Measurements from ENCODE around the gene SAP130.

The SAP130 gene

DNA sequence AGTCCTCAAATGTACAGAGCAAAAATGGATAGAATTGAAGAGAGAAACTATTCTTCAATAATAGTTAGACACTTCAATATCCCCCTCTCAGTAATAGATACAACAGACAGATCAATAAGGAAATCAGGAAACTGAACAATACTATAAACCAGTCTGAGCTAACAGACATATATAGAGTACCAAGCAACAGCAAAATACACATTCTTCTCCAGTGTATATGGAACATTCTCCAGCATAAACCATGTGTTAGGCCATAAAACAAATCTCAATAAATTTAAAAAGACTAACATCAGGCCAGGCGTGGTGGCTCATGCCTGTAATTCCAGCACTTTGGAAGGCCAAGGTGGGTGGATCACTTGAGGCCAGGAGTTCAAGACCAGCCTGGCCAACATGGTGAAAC is 98.4 kb downstream of the SAP130 start:
- WGBS, 2 donors (ENCODE audit: extremely low coverage in 2 of 2, insufficient read length in 2 of 2, insufficient replicate concordance in 1 of 2), result no CpG with 5 or more reads among the region's 1 CpG
- Histone ChIP-seq H3K27me3 (ENCODE audit: control insufficient read depth in 3 of 3, insufficient read depth in 3 of 3, low read depth in 1 of 3, low read length in 3 of 3) (no peaks in the 10 kb centered on the region), H3K4me1 (ENCODE audit: control insufficient read depth in 2 of 2, insufficient read depth in 1 of 2, low read depth in 1 of 2, low read length in 2 of 2) (no peaks in the 10 kb centered on the region), H3K4me3 (ENCODE audit: low read length in 2 of 2) (no peak overlapping the region), H3K23ac (ENCODE audit: low read depth, low read length, poor library complexity) (no peak overlapping the region), H3K14ac (ENCODE audit: low read length) (no peak overlapping the region), H3K4ac (ENCODE audit: low read length) (no peak overlapping the region), H4K91ac (ENCODE audit: low read depth, low read length, poor library complexity) (no peak overlapping the region), H2BK15ac (ENCODE audit: low read length) (no peak overlapping the region), H2BK5ac (ENCODE audit: low read length) (no peak overlapping the region), H3K9ac (ENCODE audit: low read depth, low read length, poor library complexity) (no peak overlapping the region), H3K79me1 (ENCODE audit: low read depth, low read length) (no peaks in the 10 kb centered on the region), H2BK12ac (ENCODE audit: low read length) (no peak overlapping the region), H3K4me2 (ENCODE audit: insufficient read depth, low read length, poor library complexity, severe bottlenecking) (no peak overlapping the region), H4K8ac (ENCODE audit: low read depth, low read length) (no peak overlapping the region), H3K9me3 (replicated peaks in 1 of 2; ENCODE audit: control insufficient read depth in 2 of 2, insufficient read depth in 1 of 2, low read depth in 1 of 2, low read length in 2 of 2) (peaks cover 0 to 3% of the 10 kb centered on the region in 2 donors), H3K18ac (ENCODE audit: low read length) (no peak overlapping the region), H3K27ac (replicated peaks; ENCODE audit: low read length) (no peak overlapping the region), H3K36me3 (replicated peaks in 1 of 2; ENCODE audit: control insufficient read depth in 2 of 2, insufficient read depth in 2 of 2, low read length in 2 of 2) (no peaks in the 10 kb centered on the region), H2AFZ (ENCODE audit: low read length) (no peak overlapping the region), H2AK5ac (ENCODE audit: low read depth, low read length) (no peak overlapping the region), H2BK120ac (ENCODE audit: low read depth, low read length) (no peak overlapping the region)
- no peak for DNase-seq (ENCODE audit: low spot score)

DNA sequence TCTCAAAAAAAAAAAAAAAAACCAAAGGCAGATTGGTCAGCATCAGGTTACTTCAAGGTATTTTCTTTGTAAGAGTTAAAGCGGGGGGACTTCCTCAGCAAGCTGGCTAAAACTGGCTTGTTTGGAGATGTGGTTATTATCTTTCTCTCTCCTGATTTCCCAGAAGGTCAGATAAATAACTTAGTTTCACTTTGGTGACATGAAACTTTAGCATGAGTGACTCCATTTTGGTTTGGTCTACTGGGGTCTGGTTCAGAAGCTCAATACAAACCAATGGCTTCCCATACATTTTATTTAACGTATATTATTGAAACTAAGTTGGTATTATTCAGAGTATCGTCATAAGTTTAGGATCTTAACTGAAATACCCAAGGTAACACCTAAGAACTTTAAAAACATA is 100.5 kb downstream of the SAP130 start:
- no peaks in the 10 kb centered on the region for H3K36me3 ChIP-seq (replicated peaks in 1 of 2; ENCODE audit: control insufficient read depth in 2 of 2, insufficient read depth in 2 of 2, low read length in 2 of 2)
- H3K9me3 ChIP-seq (replicated peaks in 1 of 2; ENCODE audit: control insufficient read depth in 2 of 2, insufficient read depth in 1 of 2, low read depth in 1 of 2, low read length in 2 of 2), result peaks cover 0 to 3% of the 10 kb centered on the region in 2 donors
- H2BK12ac ChIP-seq (ENCODE audit: low read length), result no peak overlapping the region
- H3K18ac ChIP-seq (ENCODE audit: low read length), result no peak overlapping the region
- H3K4me3 ChIP-seq (ENCODE audit: low read length in 2 of 2), result no peak overlapping the region
- no peak overlapping the region for H4K8ac ChIP-seq (ENCODE audit: low read depth, low read length)
- H3K4me2 ChIP-seq (ENCODE audit: insufficient read depth, low read length, poor library complexity, severe bottlenecking), result no peak overlapping the region
- no peak overlapping the region for H3K4ac ChIP-seq (ENCODE audit: low read length)
- H3K27ac ChIP-seq (replicated peaks; ENCODE audit: low read length), result no peak overlapping the region
- no peak overlapping the region for H3K14ac ChIP-seq (ENCODE audit: low read length)
- no peaks in the 10 kb centered on the region for H3K4me1 ChIP-seq (ENCODE audit: control insufficient read depth in 2 of 2, insufficient read depth in 1 of 2, low read depth in 1 of 2, low read length in 2 of 2)
- no peak overlapping the region for H3K23ac ChIP-seq (ENCODE audit: low read depth, low read length, poor library complexity)
- H2AFZ ChIP-seq (ENCODE audit: low read length), result peak overlapping the region; percentile 79
- H2BK15ac ChIP-seq (ENCODE audit: low read length), result no peak overlapping the region
- H4K91ac ChIP-seq (ENCODE audit: low read depth, low read length, poor library complexity), result no peak overlapping the region
- no peak for DNase-seq (ENCODE audit: low spot score)
- no peak overlapping the region for H2BK120ac ChIP-seq (ENCODE audit: low read depth, low read length)
- no peak overlapping the region for H2AK5ac ChIP-seq (ENCODE audit: low read depth, low read length)
- H2BK5ac ChIP-seq (ENCODE audit: low read length), result no peak overlapping the region
- no peaks in the 10 kb centered on the region for H3K79me1 ChIP-seq (ENCODE audit: low read depth, low read length)
- H3K27me3 ChIP-seq (ENCODE audit: control insufficient read depth in 3 of 3, insufficient read depth in 3 of 3, low read depth in 1 of 3, low read length in 3 of 3), result no peaks in the 10 kb centered on the region
- no CpG with 5 or more reads among the region's 3 CpGs for WGBS, 2 donors (ENCODE audit: extremely low coverage in 2 of 2, insufficient read length in 2 of 2, insufficient replicate concordance in 1 of 2)
- no peak overlapping the region for H3K9ac ChIP-seq (ENCODE audit: low read depth, low read length, poor library complexity)

DNA sequence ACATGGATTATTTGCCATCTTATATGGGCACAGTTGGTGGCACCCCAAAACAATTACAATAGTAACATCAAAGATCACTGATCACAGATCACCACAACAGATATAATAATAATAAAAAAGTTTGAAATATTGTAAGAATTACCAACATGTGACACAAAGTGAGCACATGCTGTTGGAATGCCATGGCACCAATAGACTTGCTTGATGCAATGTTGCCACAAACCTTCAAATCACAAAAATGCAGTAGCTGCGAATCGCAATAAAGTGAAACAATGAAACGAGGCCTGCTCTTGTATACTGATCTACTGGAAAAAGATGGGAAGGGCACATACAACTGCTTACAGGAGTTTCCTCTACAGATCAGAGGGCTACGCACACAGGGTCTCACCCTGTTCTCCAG is 109.9 kb downstream of the SAP130 start:
- Histone ChIP-seq H2BK120ac (ENCODE audit: low read depth, low read length) (no peak overlapping the region), H2BK5ac (ENCODE audit: low read length) (no peak overlapping the region), H3K79me1 (ENCODE audit: low read depth, low read length) (no peaks in the 10 kb centered on the region), H3K9ac (ENCODE audit: low read depth, low read length, poor library complexity) (no peak overlapping the region), H3K14ac (ENCODE audit: low read length) (no peak overlapping the region), H2BK15ac (ENCODE audit: low read length) (no peak overlapping the region), H3K27ac (replicated peaks; ENCODE audit: low read length) (no peak overlapping the region), H4K8ac (ENCODE audit: low read depth, low read length) (no peak overlapping the region), H2BK12ac (ENCODE audit: low read length) (no peak overlapping the region), H3K4me2 (ENCODE audit: insufficient read depth, low read length, poor library complexity, severe bottlenecking) (no peak overlapping the region), H4K91ac (ENCODE audit: low read depth, low read length, poor library complexity) (no peak overlapping the region), H2AK5ac (ENCODE audit: low read depth, low read length) (no peak overlapping the region), H3K36me3 (replicated peaks in 1 of 2; ENCODE audit: control insufficient read depth in 2 of 2, insufficient read depth in 2 of 2, low read length in 2 of 2) (no peaks in the 10 kb centered on the region), H3K18ac (ENCODE audit: low read length) (no peak overlapping the region), H3K9me3 (replicated peaks in 1 of 2; ENCODE audit: control insufficient read depth in 2 of 2, insufficient read depth in 1 of 2, low read depth in 1 of 2, low read length in 2 of 2) (no peaks in the 10 kb centered on the region), H3K4ac (ENCODE audit: low read length) (no peak overlapping the region), H2AFZ (ENCODE audit: low read length) (no peak overlapping the region), H3K27me3 (ENCODE audit: control insufficient read depth in 3 of 3, insufficient read depth in 3 of 3, low read depth in 1 of 3, low read length in 3 of 3) (no peaks in the 10 kb centered on the region), H3K4me1 (ENCODE audit: control insufficient read depth in 2 of 2, insufficient read depth in 1 of 2, low read depth in 1 of 2, low read length in 2 of 2) (no peaks in the 10 kb centered on the region), H3K4me3 (ENCODE audit: low read length in 2 of 2) (no peak overlapping the region), H3K23ac (ENCODE audit: low read depth, low read length, poor library complexity) (no peak overlapping the region)
- no CpG with 5 or more reads among the region's 4 CpGs for WGBS, 2 donors (ENCODE audit: extremely low coverage in 2 of 2, insufficient read length in 2 of 2, insufficient replicate concordance in 1 of 2)
- DNase-seq (ENCODE audit: low spot score), result no peak

DNA sequence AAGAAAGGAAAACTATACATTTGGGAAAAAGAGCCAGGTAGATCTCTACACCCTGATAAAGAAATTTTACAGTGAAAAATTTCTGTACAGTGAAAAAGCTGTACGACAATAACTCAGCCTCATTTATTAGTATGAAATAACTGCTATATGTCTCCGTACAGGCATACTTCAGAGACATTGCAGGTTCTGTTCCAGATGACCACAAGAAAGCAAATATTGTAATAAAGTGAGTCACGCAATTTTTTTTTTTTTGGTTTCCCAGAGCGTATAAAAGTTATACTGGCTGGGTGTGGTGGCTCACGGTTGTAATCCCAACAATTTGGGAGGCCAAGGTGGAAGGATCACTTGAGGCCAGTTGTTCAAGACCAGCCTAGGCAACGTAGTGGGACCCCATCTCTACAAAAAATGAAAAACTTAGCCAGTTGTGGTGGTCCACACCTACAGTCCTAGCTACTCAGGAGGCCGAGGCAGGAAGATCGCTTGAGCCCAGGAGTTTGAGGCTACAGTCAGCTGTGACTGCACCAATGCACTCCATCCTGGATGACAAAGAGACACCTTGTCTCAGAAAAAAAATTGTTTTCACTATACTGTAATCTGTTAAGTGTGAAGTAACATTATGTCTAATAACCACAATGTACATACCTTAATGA is 113.9 kb downstream of the SAP130 start:
- Histone ChIP-seq H3K14ac (ENCODE audit: low read length) (no peak overlapping the region), H4K8ac (ENCODE audit: low read depth, low read length) (no peak overlapping the region), H3K36me3 (replicated peaks in 1 of 2; ENCODE audit: control insufficient read depth in 2 of 2, insufficient read depth in 2 of 2, low read length in 2 of 2) (no peaks in the 10 kb centered on the region), H2AK5ac (ENCODE audit: low read depth, low read length) (no peak overlapping the region), H4K91ac (ENCODE audit: low read depth, low read length, poor library complexity) (no peak overlapping the region), H2AFZ (ENCODE audit: low read length) (no peak overlapping the region), H3K79me1 (ENCODE audit: low read depth, low read length) (no peaks in the 10 kb centered on the region), H3K4me3 (ENCODE audit: low read length in 2 of 2) (no peak overlapping the region), H3K23ac (ENCODE audit: low read depth, low read length, poor library complexity) (no peak overlapping the region), H3K4ac (ENCODE audit: low read length) (no peak overlapping the region), H3K4me1 (ENCODE audit: control insufficient read depth in 2 of 2, insufficient read depth in 1 of 2, low read depth in 1 of 2, low read length in 2 of 2) (no peaks in the 10 kb centered on the region), H3K9ac (ENCODE audit: low read depth, low read length, poor library complexity) (no peak overlapping the region), H2BK120ac (ENCODE audit: low read depth, low read length) (no peak overlapping the region), H2BK12ac (ENCODE audit: low read length) (no peak overlapping the region), H3K27me3 (ENCODE audit: control insufficient read depth in 3 of 3, insufficient read depth in 3 of 3, low read depth in 1 of 3, low read length in 3 of 3) (no peaks in the 10 kb centered on the region), H3K18ac (ENCODE audit: low read length) (no peak overlapping the region), H2BK5ac (ENCODE audit: low read length) (no peak overlapping the region), H2BK15ac (ENCODE audit: low read length) (no peak overlapping the region), H3K27ac (replicated peaks; ENCODE audit: low read length) (no peak overlapping the region), H3K4me2 (ENCODE audit: insufficient read depth, low read length, poor library complexity, severe bottlenecking) (no peak overlapping the region), H3K9me3 (replicated peaks in 1 of 2; ENCODE audit: control insufficient read depth in 2 of 2, insufficient read depth in 1 of 2, low read depth in 1 of 2, low read length in 2 of 2) (peaks cover 0 to 2% of the 10 kb centered on the region in 2 donors)
- no CpG with 5 or more reads among the region's 8 CpGs for WGBS, 2 donors (ENCODE audit: extremely low coverage in 2 of 2, insufficient read length in 2 of 2, insufficient replicate concordance in 1 of 2)
- no peak for DNase-seq (ENCODE audit: low spot score)

Measured in neuronal stem cell (in vitro differentiated cells).